K562 (cell line): ENCODE results near the gene ITGAD. TPM values are rescaled to one million over a fixed set of nuclear protein-coding genes. Genes with fewer than 3 reads are reported as not detected.

Experiments used
- CBX3 ChIP-seq, 2 experiments: IDR thresholded peaks; 1 replicate in 1 of 2; 2 replicates in 1 of 2; pipeline ENCODE4 v1.6.1; 2012; ENCODE audit warnings: inconsistent platforms in 2 of 2, low read length in 2 of 2, borderline replicate concordance in 1 of 2, control low read depth in 1 of 2
- CBX5 ChIP-seq: IDR thresholded peaks from 2 replicates; pipeline ENCODE4 v1.6.1; 2014; ENCODE audit warnings: low read depth, borderline replicate concordance
- GATA2 ChIP-seq: sonication (generic); formaldehyde crosslinking; IDR thresholded peaks from 2 replicates; pipeline ENCODE4 v1.4.0; 2020; ENCODE audit warnings: mild to moderate bottlenecking, missing genetic modification reagents
- NFIX ChIP-seq: fragments of 250-450 bp; sonication (Bioruptor Pico); IDR thresholded peaks from 2 replicates; pipeline ENCODE4 v1.4.0; 2020; ENCODE audit warnings: low read depth, mild to moderate bottlenecking, moderate library complexity
- NFRKB ChIP-seq: fragments of 450-650 bp; IDR thresholded peaks from 2 replicates; pipeline ENCODE4 v1.6.1; 2016; ENCODE audit warnings: low read depth
- XRCC5 ChIP-seq: fragments of 200-400 bp; formaldehyde crosslinking; IDR thresholded peaks from 2 replicates; pipeline ENCODE4 v1.6.1; 2017; ENCODE audit warnings: low read depth, mild to moderate bottlenecking, low read length
- ZNF282 ChIP-seq: sonication (generic); formaldehyde crosslinking; IDR thresholded peaks from 2 replicates; pipeline ENCODE4 v1.8.1; 2023; ENCODE audit warnings: missing genetic modification reagents
- ZSCAN32 ChIP-seq: fragments of 450-650 bp; formaldehyde crosslinking; IDR thresholded peaks from 2 replicates; pipeline ENCODE4 v1.4.0; 2020; ENCODE audit warnings: mild to moderate bottlenecking, moderate library complexity
- polyA plus RNA-seq, 8 experiments: library from polyadenylated mRNA; depleted of rRNA in 4 of 8; stranded (reverse) in 5 of 8; unstranded in 3 of 8; fragments of >200 nt; fragmentation: Nextera tagmentation in 2 of 8; fragmentation: Illumina TruSeq in 1 of 8; extraction: Ambion mirVana in 2 of 8; extraction: Trizol in 1 of 8; gene quantifications; 2 replicates each; pipeline versions ENCODE4 v1.2.1 to v1.2.3, GENCODE V29; 2011 to 2014; ENCODE audit warnings: inconsistent platforms in 1 of 8, missing spikeins in 1 of 8
- total RNA-seq, 7 experiments: library from RNA; depleted of rRNA in 6 of 7; stranded (reverse); fragments of >200 nt in 6 of 7; fragmentation: Illumina TruSeq in 2 of 7; extraction: Trizol in 2 of 7; gene quantifications; 2 replicates each; pipeline versions ENCODE4 v1.2.1 to v1.2.3, GENCODE V29; 2011 to 2021; ENCODE audit warnings: low replicate concordance in 1 of 7
- TF ChIP-seq, protein P1 (sequence below), 2 experiments: fragments of 450-650 bp; IDR thresholded peaks; 2 replicates each; pipeline ENCODE4 v1.6.1; 2016; ENCODE audit warnings: mild to moderate bottlenecking in 2 of 2, borderline replicate concordance in 1 of 2, low read depth in 1 of 2, moderate library complexity in 1 of 2
- TF ChIP-seq, protein P2 (sequence below): fragments of 250-450 bp; sonication (Bioruptor Pico); IDR thresholded peaks from 2 replicates; pipeline ENCODE4 v1.5.0; 2021
- TF ChIP-seq, protein P3 (sequence below): sonication (generic); formaldehyde crosslinking; IDR thresholded peaks from 2 replicates; pipeline ENCODE4 v1.8.1; 2023; ENCODE audit warnings: mild to moderate bottlenecking, missing genetic modification reagents

Gene ITGAD
- total and polyA plus RNA-seq, 9 of the 15 experiments (the other 6 are each of a cell fraction or from before 2014, with no cell fraction given), result not detected

DNA sequence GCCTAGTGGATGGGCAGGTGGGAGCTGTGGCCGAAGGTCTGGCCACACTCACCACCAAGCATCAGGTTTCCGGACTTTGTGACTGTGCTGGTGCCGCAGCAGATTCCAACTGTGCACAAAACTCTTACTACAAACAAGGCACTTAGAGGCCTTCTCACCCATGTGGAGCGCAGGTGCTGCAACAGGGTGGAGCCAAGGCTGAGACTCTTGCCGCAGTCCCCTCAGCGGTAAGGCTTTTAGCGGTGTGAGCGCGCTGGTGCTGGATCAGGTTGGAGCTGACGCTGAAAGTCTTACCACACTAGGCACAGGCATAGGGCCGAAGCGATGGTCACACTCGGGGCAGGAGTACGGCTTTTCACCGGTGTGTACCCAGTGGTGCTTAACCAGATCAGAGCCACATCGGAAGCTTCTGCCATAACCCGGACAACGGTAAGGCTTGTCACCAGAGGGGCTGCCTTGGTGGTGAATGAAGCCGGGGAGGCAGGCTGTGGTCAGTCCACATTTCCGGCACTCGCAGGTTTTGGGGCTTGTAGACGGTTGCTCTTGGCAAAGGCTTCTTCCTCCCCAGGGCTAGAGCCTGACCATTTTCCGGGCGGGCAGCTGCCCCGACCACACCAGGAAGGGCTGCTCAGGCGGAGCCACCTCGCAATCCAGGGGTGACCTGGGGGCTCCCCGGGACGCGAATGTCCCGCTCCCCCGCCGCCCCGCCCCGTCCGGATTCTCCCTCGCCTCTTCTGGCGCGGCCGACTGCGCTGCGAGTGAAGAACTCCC, 65.1 kb downstream of the ITGAD start (continued):
- TF ChIP-seq, protein P1, sequence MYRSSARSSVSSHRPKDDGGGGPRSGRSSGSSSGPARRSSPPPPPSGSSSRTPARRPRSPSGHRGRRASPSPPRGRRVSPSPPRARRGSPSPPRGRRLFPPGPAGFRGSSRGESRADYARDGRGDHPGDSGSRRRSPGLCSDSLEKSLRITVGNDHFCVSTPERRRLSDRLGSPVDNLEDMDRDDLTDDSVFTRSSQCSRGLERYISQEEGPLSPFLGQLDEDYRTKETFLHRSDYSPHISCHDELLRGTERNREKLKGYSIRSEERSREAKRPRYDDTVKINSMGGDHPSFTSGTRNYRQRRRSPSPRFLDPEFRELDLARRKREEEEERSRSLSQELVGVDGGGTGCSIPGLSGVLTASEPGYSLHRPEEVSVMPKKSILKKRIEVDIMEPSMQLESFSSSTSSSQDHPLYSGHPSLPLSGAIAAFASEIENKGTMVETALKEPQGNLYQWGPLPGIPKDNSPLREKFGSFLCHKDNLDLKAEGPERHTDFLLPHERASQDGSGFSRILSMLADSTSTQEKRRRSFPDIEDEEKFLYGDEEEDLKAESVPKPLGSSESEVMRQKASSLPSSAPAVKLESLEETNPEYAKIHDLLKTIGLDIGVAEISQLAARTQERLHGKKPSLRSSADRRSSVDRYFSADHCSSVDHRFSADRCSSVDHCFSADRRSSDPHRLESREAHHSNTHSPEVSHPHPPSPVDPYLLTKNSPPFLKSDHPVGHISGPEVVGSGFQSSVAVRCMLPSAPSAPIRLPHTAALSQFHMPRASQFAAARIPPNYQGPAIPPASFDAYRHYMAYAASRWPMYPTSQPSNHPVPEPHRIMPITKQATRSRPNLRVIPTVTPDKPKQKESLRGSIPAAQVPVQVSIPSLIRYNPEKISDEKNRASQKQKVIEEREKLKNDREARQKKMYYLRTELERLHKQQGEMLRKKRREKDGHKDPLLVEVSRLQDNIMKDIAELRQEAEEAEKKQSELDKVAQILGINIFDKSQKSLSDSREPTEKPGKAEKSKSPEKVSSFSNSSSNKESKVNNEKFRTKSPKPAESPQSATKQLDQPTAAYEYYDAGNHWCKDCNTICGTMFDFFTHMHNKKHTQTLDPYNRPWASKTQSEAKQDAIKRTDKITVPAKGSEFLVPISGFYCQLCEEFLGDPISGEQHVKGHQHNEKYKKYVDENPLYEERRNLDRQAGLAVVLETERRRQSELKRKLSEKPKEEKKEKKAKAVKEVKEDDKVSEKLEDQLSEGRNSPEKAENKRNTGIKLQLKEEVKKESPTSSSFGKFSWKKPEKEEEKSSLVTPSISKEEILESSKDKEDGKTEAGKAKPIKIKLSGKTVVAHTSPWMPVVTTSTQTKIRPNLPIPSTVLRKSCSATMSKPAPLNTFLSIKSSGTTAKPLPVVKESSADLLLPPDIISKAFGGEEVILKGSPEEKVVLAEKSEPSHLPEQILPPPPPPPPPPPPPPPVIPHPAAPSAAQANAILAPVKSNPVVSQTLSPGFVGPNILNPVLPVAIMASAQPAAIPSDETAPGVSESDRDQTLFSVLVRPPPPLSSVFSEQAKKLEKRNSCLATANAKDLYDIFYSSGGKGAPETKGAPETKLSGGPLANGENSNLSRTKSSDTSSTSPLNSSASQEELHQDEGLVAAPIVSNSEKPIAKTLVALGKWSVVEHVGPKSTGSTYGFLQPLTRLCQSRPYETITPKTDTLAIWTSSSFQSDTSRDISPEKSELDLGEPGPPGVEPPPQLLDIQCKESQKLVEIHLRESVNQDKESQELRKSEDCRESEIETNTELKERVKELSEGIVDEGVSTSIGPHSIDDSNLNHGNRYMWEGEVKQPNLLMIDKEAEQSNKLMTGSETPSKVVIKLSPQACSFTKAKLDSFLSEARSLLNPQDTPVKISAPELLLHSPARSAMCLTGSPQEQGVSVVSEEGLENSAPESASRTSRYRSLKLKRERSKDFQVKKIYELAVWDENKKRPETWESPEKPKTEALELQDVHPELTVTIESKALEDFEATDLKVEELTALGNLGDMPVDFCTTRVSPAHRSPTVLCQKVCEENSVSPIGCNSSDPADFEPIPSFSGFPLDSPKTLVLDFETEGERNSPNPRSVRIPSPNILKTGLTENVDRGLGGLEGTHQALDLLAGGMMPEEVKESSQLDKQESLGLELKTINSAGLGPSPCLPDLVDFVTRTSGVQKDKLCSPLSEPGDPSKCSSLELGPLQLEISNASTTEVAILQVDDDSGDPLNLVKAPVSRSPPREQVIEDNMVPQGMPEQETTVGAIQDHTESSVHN (IDR thresholded peaks at IDR 0.05; ENCODE audit: borderline replicate concordance in 1 of 2, low read depth in 1 of 2), result no peak
- TF ChIP-seq, protein P2, sequence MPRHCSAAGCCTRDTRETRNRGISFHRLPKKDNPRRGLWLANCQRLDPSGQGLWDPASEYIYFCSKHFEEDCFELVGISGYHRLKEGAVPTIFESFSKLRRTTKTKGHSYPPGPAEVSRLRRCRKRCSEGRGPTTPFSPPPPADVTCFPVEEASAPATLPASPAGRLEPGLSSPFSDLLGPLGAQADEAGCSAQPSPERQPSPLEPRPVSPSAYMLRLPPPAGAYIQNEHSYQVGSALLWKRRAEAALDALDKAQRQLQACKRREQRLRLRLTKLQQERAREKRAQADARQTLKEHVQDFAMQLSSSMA, result no peak
- TF ChIP-seq GATA2 (CRISPR knock-in tag) (no peak), CBX3 (IDR thresholded peaks at IDR 0.05; ENCODE audit: borderline replicate concordance in 1 of 2, low read length in 2 of 2) (no peak), NFIX (CRISPR knock-in tag) (no peak), ZNF282 (CRISPR knock-in tag) (no peak), NFRKB (no peak), CBX5 (peak; percentile 29; the same call in 1 of the 2 replicates), XRCC5 (peak; percentile 81; the same call in 1 of the 2 replicates), ZSCAN32 (no peak)
- TF ChIP-seq, protein P3, sequence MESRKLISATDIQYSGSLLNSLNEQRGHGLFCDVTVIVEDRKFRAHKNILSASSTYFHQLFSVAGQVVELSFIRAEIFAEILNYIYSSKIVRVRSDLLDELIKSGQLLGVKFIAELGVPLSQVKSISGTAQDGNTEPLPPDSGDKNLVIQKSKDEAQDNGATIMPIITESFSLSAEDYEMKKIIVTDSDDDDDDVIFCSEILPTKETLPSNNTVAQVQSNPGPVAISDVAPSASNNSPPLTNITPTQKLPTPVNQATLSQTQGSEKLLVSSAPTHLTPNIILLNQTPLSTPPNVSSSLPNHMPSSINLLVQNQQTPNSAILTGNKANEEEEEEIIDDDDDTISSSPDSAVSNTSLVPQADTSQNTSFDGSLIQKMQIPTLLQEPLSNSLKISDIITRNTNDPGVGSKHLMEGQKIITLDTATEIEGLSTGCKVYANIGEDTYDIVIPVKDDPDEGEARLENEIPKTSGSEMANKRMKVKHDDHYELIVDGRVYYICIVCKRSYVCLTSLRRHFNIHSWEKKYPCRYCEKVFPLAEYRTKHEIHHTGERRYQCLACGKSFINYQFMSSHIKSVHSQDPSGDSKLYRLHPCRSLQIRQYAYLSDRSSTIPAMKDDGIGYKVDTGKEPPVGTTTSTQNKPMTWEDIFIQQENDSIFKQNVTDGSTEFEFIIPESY (CRISPR knock-in tag), result no peak
